GM10248 (cell line): ENCODE measurements around the gene ARMH3.

Source experiments
- CTCF ChIA-PET: fragments of 300-600 bp; sonication (Branson Sonifier 250); formaldehyde crosslinking; extraction: SDS; loops from one replicate; lab custom pipeline; 2021; ENCODE audit warnings: antibody characterized with exemption; lab: Yijun Ruan, JAX
- POLR2A ChIA-PET: fragments of 350-650 bp; sonication (Branson Sonifier 250); formaldehyde crosslinking; extraction: SDS; loops from one replicate; lab custom pipeline; 2020; ENCODE audit warnings: antibody characterized with exemption; lab: Yijun Ruan, JAX
- DNase-seq: peaks from one replicate; pipeline ENCODE4 v3.0.0; 2012; ENCODE audit errors: extremely low spot score
- TF ChIP-seq, protein P1 (sequence below): IDR thresholded peaks from 2 replicates; pipeline ENCODE4 v1.5.1; 2012; ENCODE audit warnings: mild to moderate bottlenecking, low read depth; ENCODE audit errors: extremely low read depth, missing control alignments, control extremely low read depth

Gene ARMH3

DNA sequence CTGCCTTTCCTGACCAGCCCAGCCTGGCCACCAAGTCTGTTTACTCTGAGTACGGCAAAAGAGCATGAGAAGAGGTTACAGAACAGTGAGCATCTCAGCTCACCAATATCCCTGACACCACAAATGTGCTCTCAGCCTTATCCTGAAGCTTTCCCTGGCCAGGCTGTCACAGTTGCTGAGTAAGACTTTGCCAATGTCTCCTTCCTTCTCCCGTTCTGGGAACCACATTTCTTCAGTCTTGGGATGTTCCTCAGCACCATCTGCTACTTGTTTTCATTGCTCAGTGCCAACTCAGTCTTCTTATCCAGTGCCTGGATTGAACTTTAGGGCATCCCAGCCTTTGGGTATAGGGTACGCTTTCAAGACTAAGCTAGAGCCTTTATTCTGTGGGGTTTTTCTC lies 205.2 kb downstream of the ARMH3 start:
- DNase-seq, result no peak
- ChIA-PET CTCF (interaction anchor here (0.9 to 22.9 kb wide), 9 partner anchors 8 to 221 kb away, joined by 3 to 831 read pairs (median 16); partner anchors contain the start of genes HPS6 and KCNIP2), POLR2A (no interaction called here)
- TF ChIP-seq, protein P1, sequence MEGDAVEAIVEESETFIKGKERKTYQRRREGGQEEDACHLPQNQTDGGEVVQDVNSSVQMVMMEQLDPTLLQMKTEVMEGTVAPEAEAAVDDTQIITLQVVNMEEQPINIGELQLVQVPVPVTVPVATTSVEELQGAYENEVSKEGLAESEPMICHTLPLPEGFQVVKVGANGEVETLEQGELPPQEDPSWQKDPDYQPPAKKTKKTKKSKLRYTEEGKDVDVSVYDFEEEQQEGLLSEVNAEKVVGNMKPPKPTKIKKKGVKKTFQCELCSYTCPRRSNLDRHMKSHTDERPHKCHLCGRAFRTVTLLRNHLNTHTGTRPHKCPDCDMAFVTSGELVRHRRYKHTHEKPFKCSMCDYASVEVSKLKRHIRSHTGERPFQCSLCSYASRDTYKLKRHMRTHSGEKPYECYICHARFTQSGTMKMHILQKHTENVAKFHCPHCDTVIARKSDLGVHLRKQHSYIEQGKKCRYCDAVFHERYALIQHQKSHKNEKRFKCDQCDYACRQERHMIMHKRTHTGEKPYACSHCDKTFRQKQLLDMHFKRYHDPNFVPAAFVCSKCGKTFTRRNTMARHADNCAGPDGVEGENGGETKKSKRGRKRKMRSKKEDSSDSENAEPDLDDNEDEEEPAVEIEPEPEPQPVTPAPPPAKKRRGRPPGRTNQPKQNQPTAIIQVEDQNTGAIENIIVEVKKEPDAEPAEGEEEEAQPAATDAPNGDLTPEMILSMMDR, result no peak

DNA sequence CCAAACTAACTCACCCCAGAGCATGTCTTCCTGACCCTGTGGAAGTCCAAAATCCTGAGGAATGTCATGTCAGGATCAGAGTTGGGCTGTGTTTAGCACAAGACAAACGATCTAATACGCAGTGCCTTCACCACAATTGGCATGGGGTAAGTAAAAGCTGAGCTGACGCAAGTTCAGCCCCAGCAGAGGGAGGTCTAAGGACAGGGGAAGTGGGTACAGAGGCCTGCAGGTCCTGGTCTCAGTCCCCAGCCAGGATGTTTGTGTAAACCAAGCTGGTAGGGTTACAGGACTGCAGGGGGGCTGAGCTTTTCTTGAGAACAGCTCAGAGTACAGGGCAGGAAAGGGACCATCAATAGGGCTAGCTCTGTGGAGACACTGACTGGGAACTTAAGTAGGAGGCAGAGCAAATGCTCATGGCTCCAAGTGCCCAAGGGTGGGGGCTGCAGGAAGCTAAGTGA lies 207.1 kb downstream of the ARMH3 start:
- POLR2A ChIA-PET, result no interaction called here
- TF ChIP-seq, protein P1, result no peak
- CTCF ChIA-PET, result interaction anchor here (0.9 to 22.9 kb wide), 13 partner anchors 6 to 246 kb away, joined by 3 to 831 read pairs (median 5); partner anchors contain the start of genes HPS6 and KCNIP2
- no peak for DNase-seq

- ChIA-PET POLR2A (no interaction called here), CTCF (interaction anchor here (0.9 to 22.9 kb wide), 14 partner anchors 6 to 246 kb away, joined by 3 to 831 read pairs (median 4); partner anchors contain the start of genes HPS6 and KCNIP2)
- TF ChIP-seq, protein P1, result no peak
- DNase-seq, result no peak
Measured at GRCh38 chr10:101848408-101848807, 207.6 kb downstream of the ARMH3 start.

DNA sequence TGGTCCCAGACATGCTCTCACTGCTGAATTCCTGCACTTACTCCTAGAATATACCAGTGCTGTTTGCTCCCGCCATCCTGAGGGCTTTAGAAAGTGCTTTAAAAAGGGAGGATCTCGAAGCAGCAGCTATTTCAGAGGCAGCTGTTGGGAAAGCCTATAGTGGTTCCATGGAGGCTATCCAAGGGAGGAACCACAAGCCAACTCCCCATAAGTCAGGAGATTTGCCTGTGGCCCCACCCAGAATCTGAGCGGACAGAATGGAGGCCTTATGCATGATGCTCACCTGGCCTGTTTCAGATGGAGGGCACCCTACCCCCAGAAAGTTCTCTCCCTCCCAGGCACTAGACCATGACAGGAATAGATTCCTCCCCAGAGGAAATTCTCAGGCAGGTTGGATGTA lies 210.1 kb downstream of the ARMH3 start:
- TF ChIP-seq, protein P1, result no peak
- ChIA-PET CTCF (interaction anchor here (3.1 to 22.9 kb wide), 5 partner anchors 9 to 226 kb away, joined by 12 to 831 read pairs (median 198); partner anchors contain the start of gene HPS6), POLR2A (no interaction called here)
- DNase-seq, result no peak

- TF ChIP-seq, protein P1, result peak; percentile 68
- CTCF ChIA-PET, result interaction anchor here (0.6 to 22.9 kb wide), 24 partner anchors 8 to 257 kb away, joined by 3 to 831 read pairs (median 4); partner anchors contain the start of gene HPS6
- POLR2A ChIA-PET, result interaction anchor here (0.6 kb wide), 1 partner anchor 9 kb away, joined by 3 read pairs; no protein-coding TSS in a partner anchor
- DNase-seq, result peak; percentile 82
Measured at GRCh38 chr10:101843032-101844021, 212.6 kb downstream of the ARMH3 start, which contains the start of gene KCNIP2. KCNIP2 (minus strand) TSS chr10:101843800; CDS start chr10:101843568, 232 bp downstream.

- TF ChIP-seq, protein P1, result no peak
- POLR2A ChIA-PET, result interaction anchor here (0.8 to 1.7 kb wide), 2 partner anchors 47 to 167 kb away, joined by 3 to 4 read pairs; no protein-coding TSS in a partner anchor
- no peak for DNase-seq
- CTCF ChIA-PET, result interaction anchor here (1.0 to 22.9 kb wide), 49 partner anchors 11 to 628 kb away, joined by 3 to 831 read pairs (median 7); partner anchors contain the start of genes HPS6, NOLC1, NPM3 and OGA
Measured at GRCh38 chr10:101841826-101842225, 214.1 kb downstream of the ARMH3 start.
